Lung (tissue), 12 donors: ENCODE results near the gene KIAA1217. TPM values are rescaled to one million over a fixed set of nuclear protein-coding genes. Genes with fewer than 3 reads are reported as not detected.

Experiments used
- ATAC-seq: fragments of 200-7000 bp; cut with Tn5 transposase; one replicate; pipeline ENCODE4 v1.9.1; 2020; ENCODE audit warnings: moderate number of reproducible peaks; ENCODE audit not compliant: insufficient read depth, low FRiP score
- DNase-seq, 3 donors: peaks; one replicate each; pipeline ENCODE4 v3.0.0-alpha.2; 2013 to 2017
- H3K27ac ChIP-seq, 2 donors: one replicate each; pipeline ENCODE4 v1.5.1; 2013; ENCODE audit warnings: mild to moderate bottlenecking in 2 of 2, moderate library complexity in 2 of 2, control low read depth in 1 of 2, inconsistent platforms in 1 of 2, low read depth in 1 of 2, low read length in 1 of 2
- H3K27me3 ChIP-seq, 3 donors: one replicate each; pipeline ENCODE4 v1.5.1; 2013; ENCODE audit warnings: low read length in 2 of 3; ENCODE audit not compliant: control insufficient read depth in 3 of 3, insufficient read depth in 3 of 3
- H3K36me3 ChIP-seq, 4 donors: one replicate each; pipeline ENCODE4 v1.5.1; 2013; ENCODE audit warnings: low read length in 4 of 4, mild to moderate bottlenecking in 1 of 4, moderate library complexity in 1 of 4; ENCODE audit not compliant: control insufficient read depth in 4 of 4, insufficient read depth in 4 of 4
- H3K4me1 ChIP-seq, 5 donors: one replicate each; pipeline ENCODE4 v1.5.1; 2013; ENCODE audit warnings: low read length in 5 of 5, mild to moderate bottlenecking in 2 of 5, moderate library complexity in 1 of 5; ENCODE audit not compliant: control insufficient read depth in 5 of 5, insufficient read depth in 5 of 5
- H3K4me3 ChIP-seq: one replicate; pipeline ENCODE4 v1.5.1; 2013; ENCODE audit warnings: mild to moderate bottlenecking, control low read depth, moderate library complexity
- H3K9ac ChIP-seq, 2 donors: one replicate each; pipeline ENCODE4 v1.5.1; 2013; ENCODE audit warnings: low read length in 2 of 2, control low read depth in 1 of 2; ENCODE audit not compliant: insufficient read depth in 1 of 2
- H3K9me3 ChIP-seq, 4 donors: one replicate each; pipeline ENCODE4 v1.5.1; 2013; ENCODE audit warnings: low read length in 3 of 4, mild to moderate bottlenecking in 1 of 4, moderate library complexity in 1 of 4; ENCODE audit not compliant: control insufficient read depth in 4 of 4, insufficient read depth in 3 of 4
- WGBS, 2 donors: extraction: QIAGEN DNeasy Blood & Tissue Kit; methylation state at CpG; one replicate each; pipeline ENCODE4 v1.1.7; 2013; 5-methylcytosine and 5-hydroxymethylcytosine counted together
- polyA plus RNA-seq, 2 donors: library from polyadenylated mRNA; stranded (reverse); fragments of 200-250 nt; gene quantifications; one replicate each; pipeline ENCODE4 v1.2.1, GENCODE V29; 2013
- total RNA-seq, 2 donors: library from RNA; depleted of rRNA in 1 of 2; stranded (reverse); fragments of >200 nt in 1 of 2; gene quantifications; one replicate each; pipeline ENCODE4 v1.2.1, GENCODE V29; 2014 to 2021
- TF ChIP-seq, protein P1 (sequence below): IDR thresholded peaks from 2 replicates; pipeline ENCODE4 v1.5.1; 2012; ENCODE audit warnings: mild to moderate bottlenecking; ENCODE audit errors: control extremely low read depth, extremely low read depth
- donor health status: control.
- donor health status: control.
- donor health status: Bipolar disorder and iron deficiency.
- donor health status: healthy.
- donor health status: DM: yes; HTN: yes; CAD: no.

Gene KIAA1217
- total and polyA plus RNA-seq, 4 donors: 5.5 to 58.6 (median 24.1) TPM

DNA sequence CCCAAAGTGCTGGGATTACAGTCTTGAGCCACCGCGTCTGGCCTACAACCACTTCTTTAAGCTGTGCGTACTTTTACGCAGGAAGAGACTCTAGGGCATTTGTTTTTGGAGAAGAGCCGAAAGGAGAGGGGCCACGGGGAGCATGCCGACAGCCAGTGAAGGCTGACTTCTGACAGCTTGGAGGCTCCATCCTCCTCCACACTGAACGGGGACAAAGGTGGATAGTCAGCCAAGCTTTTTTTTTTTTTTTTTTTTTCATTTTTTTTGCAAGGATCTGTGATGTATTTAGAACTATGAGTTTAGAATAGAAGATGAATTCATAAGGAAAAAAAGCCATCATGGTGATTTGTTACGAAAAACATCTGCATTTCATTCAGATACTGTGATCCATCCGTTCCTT, 293.1 kb downstream of the KIAA1217 start:
- no peak overlapping the region for H3K4me3 ChIP-seq
- no peaks in the 10 kb centered on the region for H3K27me3 ChIP-seq
- ATAC-seq: no peak
- no peak overlapping the region for H3K27ac ChIP-seq
- TF ChIP-seq, protein P1, sequence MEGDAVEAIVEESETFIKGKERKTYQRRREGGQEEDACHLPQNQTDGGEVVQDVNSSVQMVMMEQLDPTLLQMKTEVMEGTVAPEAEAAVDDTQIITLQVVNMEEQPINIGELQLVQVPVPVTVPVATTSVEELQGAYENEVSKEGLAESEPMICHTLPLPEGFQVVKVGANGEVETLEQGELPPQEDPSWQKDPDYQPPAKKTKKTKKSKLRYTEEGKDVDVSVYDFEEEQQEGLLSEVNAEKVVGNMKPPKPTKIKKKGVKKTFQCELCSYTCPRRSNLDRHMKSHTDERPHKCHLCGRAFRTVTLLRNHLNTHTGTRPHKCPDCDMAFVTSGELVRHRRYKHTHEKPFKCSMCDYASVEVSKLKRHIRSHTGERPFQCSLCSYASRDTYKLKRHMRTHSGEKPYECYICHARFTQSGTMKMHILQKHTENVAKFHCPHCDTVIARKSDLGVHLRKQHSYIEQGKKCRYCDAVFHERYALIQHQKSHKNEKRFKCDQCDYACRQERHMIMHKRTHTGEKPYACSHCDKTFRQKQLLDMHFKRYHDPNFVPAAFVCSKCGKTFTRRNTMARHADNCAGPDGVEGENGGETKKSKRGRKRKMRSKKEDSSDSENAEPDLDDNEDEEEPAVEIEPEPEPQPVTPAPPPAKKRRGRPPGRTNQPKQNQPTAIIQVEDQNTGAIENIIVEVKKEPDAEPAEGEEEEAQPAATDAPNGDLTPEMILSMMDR: no peak
- H3K36me3 ChIP-seq: peaks cover 2 to 8% (median 5%) of the 10 kb centered on the region in 4 donors
- peak in 2 of 3 donors; percentile 36 to 63 for DNase-seq
- WGBS, 2 donors: 87 to 91% methylated on average over 10 of the region's 10 CpGs
- H3K9me3 ChIP-seq: no peaks in the 10 kb centered on the region
- H3K4me1 ChIP-seq: peaks cover 0 to 35% (median 6%) of the 10 kb centered on the region in 5 donors
- no peak overlapping the region for H3K9ac ChIP-seq

DNA sequence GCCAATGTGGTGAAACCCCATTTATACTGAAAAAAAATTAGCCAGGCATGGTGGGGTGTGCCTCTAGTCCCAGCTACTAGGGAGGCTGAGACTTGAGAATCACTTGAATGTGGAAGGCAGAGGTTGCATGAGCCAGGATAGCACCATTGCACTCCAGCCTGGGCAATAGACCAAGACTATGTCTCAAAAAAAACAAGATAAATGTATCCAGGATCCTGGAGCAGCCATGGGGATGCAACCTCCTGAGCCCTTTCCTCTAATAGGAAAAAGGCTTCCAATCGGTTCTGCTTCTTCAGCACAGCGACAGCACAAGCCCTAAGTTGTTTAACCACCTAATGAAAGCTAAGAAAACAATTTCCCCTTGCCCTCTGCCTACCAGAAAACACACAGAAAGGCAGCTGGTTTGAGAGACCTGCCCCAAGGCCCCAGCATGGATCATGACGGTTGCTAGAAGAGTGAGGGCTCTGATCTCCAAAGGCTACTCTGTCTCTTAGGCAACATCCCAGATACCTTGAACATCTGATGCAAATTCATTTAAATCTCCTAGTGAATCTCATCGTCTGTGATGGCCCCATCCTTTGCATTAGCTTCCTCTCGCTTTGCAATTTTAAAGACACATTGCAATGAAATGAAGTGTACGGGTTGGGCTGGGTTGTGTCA, 294.0 kb downstream of the KIAA1217 start:
- Histone ChIP-seq H3K4me1 (peaks cover 0 to 35% (median 6%) of the 10 kb centered on the region in 5 donors), H3K4me3 (no peak overlapping the region), H3K9me3 (no peaks in the 10 kb centered on the region), H3K36me3 (peaks cover 5 to 8% (median 5%) of the 10 kb centered on the region in 4 donors), H3K9ac (no peak overlapping the region), H3K27me3 (no peaks in the 10 kb centered on the region), H3K27ac (no peak overlapping the region)
- TF ChIP-seq, protein P1: no peak
- 63 to 76% methylated on average over 6 of the region's 6 CpGs for WGBS, 2 donors
- no peak for ATAC-seq
- peak in 1 of 3 donors; percentile 47 for DNase-seq

DNA sequence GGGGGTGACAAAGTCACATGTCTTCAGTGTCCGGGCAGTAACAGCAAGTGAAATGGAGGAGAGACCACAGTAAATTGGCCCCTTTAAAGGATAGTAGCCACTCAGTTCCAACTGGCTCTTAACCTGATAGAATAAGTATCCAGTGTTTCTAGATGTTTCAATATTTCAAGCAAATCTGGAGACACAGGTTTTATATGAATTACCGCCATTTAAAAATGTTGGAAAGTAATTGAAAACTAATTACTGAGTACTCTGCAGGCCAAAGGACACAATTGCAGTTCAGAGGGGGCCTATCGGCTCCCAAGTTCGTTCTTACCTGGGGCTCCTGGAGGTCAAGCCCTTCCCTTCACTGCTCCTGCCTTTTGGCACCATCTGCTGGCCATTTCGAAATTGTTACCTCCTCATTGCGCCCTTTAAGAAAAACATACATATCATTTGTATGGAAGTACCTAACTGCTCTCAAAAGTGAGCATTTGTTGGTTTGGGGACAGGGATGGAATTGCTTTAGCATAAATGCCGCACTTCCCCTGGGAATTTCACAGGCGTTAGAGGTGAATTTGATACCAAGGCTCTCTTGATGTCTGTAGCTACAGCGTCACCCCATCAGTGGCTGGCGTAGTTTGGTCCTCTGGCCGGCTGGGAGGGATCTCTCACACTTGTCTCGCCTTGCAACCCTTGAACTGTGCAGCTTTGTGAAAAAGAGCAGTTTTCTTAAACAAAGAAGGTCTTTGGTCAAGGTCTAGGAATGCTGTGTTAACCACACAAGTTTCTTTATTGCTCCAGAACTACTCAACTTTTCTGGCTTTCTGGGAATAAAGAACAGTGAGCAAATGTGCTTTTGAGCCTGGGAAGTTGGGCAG, 294.8 kb downstream of the KIAA1217 start:
- DNase-seq (peak; percentile 89 to 96 (median 95)), ATAC-seq (peak; percentile 53)
- TF ChIP-seq, protein P1: peak; percentile 11
- 51 to 53% methylated on average over 12 of the region's 12 CpGs for WGBS, 2 donors
- Histone ChIP-seq H3K9me3 (no peaks in the 10 kb centered on the region), H3K9ac (peak overlapping the region in 1 of 2 donors; percentile 66), H3K4me1 (peaks cover 0 to 35% (median 6%) of the 10 kb centered on the region in 5 donors), H3K4me3 (no peak overlapping the region), H3K36me3 (peaks cover 3 to 10% (median 5%) of the 10 kb centered on the region in 4 donors), H3K27ac (no peak overlapping the region), H3K27me3 (no peaks in the 10 kb centered on the region)
